ENCODE data around the gene RFTN2.

GRCh38 chr2:197661626-197662025 lies 13.8 kb downstream of the RFTN2 start:
- no peak for TF ChIP-seq CTCF (optimal IDR thresholded peaks at IDR 0.05 in 1 of 3, IDR thresholded peaks at IDR 0.05 in 1 of 3, conservative IDR thresholded peaks at IDR 0.05 in 1 of 3; ENCODE audit: extremely low read depth in 1 of 3, insufficient read depth in 2 of 3, low read length in 3 of 3)
- no peak for TF ChIP-seq EZH2 (IDR thresholded peaks at IDR 0.05; ENCODE audit: low read length)

Data from keratinocyte (primary cell).